ACC112 (cell line): ENCODE measurements around the gene HARBI1.
A peak's percentile ranks its signal among the peaks of the same experiment; 100 is the strongest.

Experiments
- H2AFZ ChIP-seq: fragments of 200-600 bp; sonication (generic); one replicate; pipeline ENCODE4 v1.6.0; 2017; ENCODE audit warnings: antibody characterized with exemption, low read length; ENCODE audit not compliant: unreplicated experiment
- H3K27ac ChIP-seq: fragments of 200-600 bp; sonication (generic); 2 replicates; pipeline ENCODE4 v1.5.1; 2014; ENCODE audit warnings: low read depth, mild to moderate bottlenecking, antibody characterized with exemption, low read length, moderate library complexity
- H3K27me3 ChIP-seq: fragments of 200-600 bp; sonication (generic); 2 replicates; pipeline ENCODE4 v1.6.1; 2014; ENCODE audit warnings: mild to moderate bottlenecking, antibody characterized with exemption, low read length, moderate library complexity, mixed read lengths; ENCODE audit not compliant: insufficient read depth
- H3K36me3 ChIP-seq: fragments of 200-600 bp; sonication (generic); 2 replicates; pipeline ENCODE4 v1.6.1; 2016; ENCODE audit warnings: mild to moderate bottlenecking, antibody characterized with exemption, low read length, moderate library complexity, mixed read lengths; ENCODE audit not compliant: insufficient read depth
- H3K4me1 ChIP-seq: fragments of 200-600 bp; sonication (generic); one replicate; pipeline ENCODE4 v1.6.1; 2016; ENCODE audit warnings: low read length, mixed read lengths; ENCODE audit not compliant: insufficient read depth, unreplicated experiment, control insufficient read depth
- H3K4me3 ChIP-seq: fragments of 200-600 bp; sonication (generic); 2 replicates; pipeline ENCODE4 v1.5.1; 2014; ENCODE audit warnings: mild to moderate bottlenecking, low read depth, low read length
- H3K79me2 ChIP-seq: fragments of 200-600 bp; sonication (generic); one replicate; pipeline ENCODE4 v1.6.0; 2016; ENCODE audit warnings: low read length; ENCODE audit not compliant: control insufficient read depth, unreplicated experiment, insufficient read depth

Gene HARBI1

DNA sequence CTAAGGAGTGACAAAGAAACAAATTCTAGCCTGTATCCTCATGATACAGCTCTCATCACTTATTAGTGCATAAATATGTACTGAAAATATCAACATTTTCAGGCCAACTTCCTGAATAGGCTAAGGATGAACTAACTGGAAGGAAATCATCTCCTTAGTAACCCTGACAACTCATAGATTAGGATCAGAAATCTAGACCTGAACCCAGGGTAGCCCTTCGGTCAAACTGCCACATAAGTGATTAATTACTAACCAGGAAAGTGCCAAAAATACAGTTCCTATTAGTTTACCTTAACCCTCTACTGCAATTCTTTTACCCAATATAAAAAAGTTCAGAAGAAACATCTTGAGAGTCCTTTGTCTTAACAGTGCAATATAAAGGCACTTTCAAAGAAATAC is 63.2 kb downstream of the HARBI1 start:
- H3K4me3 ChIP-seq: peak overlapping the region; percentile 13
- peak overlapping the region; percentile 76 for H3K27ac ChIP-seq
- peaks cover 40% of the 10 kb centered on the region for H3K4me1 ChIP-seq

More for the DNA sequence above, 63.2 kb downstream of the HARBI1 start:
- Histone ChIP-seq H3K36me3 (no peaks in the 10 kb centered on the region), H3K79me2 (peaks cover 64% of the 10 kb centered on the region), H3K27me3 (no peaks in the 10 kb centered on the region), H2AFZ (no peak overlapping the region)
